HUDEP-2 (cell line): ENCODE measurements around the gene DLG2.

Experiments
- DNase-seq, 76 experiments: peaks; one replicate each; lab custom pipeline; 2025; ENCODE audit not compliant: unreplicated experiment in 76 of 76; lab: John Stamatoyannopoulos, UW

The DLG2 gene

GRCh38 chr11:84541731-84542340, 1085.3 kb downstream of the DLG2 start:
- no peak for DNase-seq

- no peak for DNase-seq
Measured at GRCh38 chr11:84536456-84536855, 1090.7 kb downstream of the DLG2 start.

GRCh38 chr11:84532364-84532763, 1094.8 kb downstream of the DLG2 start:
- DNase-seq = no peak

GRCh38 chr11:84526250-84526649, 1100.9 kb downstream of the DLG2 start:
- no peak for DNase-seq

- DNase-seq = no peak
Measured at GRCh38 chr11:84524422-84525051, 1102.6 kb downstream of the DLG2 start.

- DNase-seq = no peak
Measured at GRCh38 chr11:84522331-84522730, 1104.8 kb downstream of the DLG2 start.

GRCh38 chr11:84518631-84519183, 1108.4 kb downstream of the DLG2 start:
- DNase-seq = no peak

- no peak for DNase-seq
Measured at GRCh38 chr11:84514436-84514835, 1112.7 kb downstream of the DLG2 start.

- DNase-seq = no peak
Measured at GRCh38 chr11:84503503-84503902, 1123.6 kb downstream of the DLG2 start.

GRCh38 chr11:84501750-84502149, 1125.4 kb downstream of the DLG2 start:
- DNase-seq = no peak

- DNase-seq = no peak
Measured at GRCh38 chr11:84497981-84498411, 1129.1 kb downstream of the DLG2 start.

- DNase-seq = no peak
Measured at GRCh38 chr11:84497181-84497580, 1130.0 kb downstream of the DLG2 start.

- DNase-seq = no peak
Measured at GRCh38 chr11:84496122-84496521, 1131.0 kb downstream of the DLG2 start.

- no peak for DNase-seq
Measured at GRCh38 chr11:84480131-84480530, 1147.0 kb downstream of the DLG2 start.

- DNase-seq = no peak
Measured at GRCh38 chr11:84476581-84476980, 1150.6 kb downstream of the DLG2 start.

GRCh38 chr11:84471501-84471900, 1155.6 kb downstream of the DLG2 start:
- no peak for DNase-seq

- no peak for DNase-seq
Measured at GRCh38 chr11:84468235-84468634, 1158.9 kb downstream of the DLG2 start.

- DNase-seq = no peak
Measured at GRCh38 chr11:84465040-84465439, 1162.1 kb downstream of the DLG2 start.

- DNase-seq = no peak
Measured at GRCh38 chr11:84455691-84456090, 1171.5 kb downstream of the DLG2 start.

GRCh38 chr11:84452211-84452610, 1174.9 kb downstream of the DLG2 start:
- DNase-seq = no peak

GRCh38 chr11:84438565-84438964, 1188.6 kb downstream of the DLG2 start:
- DNase-seq = no peak
